ENCODE measurements around the gene TFB2M. TPM values are rescaled to one million over a fixed set of nuclear protein-coding genes. Genes with fewer than 3 reads are reported as not detected.

TFB2M gene
- total RNA-seq, 1 donor from 2014 or later, result 15.5 TPM

DNA sequence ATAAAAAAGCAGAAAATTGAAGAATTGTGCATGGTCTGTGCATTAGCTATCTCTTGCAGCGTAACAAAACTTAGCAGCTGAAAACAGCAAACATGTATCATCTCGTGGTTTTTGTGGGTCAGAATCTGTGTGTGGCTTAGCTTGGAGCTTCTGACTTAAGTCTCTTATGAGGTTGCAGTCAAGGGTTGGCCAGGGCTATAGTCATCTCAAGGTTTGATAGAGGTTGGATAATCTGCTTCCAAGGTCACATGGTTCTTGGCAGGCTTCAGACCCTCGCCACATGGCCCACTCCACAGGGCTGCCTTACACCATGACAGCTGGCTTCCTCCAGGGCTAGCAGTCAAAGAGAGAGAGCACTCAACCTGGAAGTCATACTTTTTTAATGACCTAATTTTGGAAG is 36.1 kb upstream of the TFB2M start:
- DNase-seq (ENCODE audit: low read depth), result no peak
- no peak overlapping the region for H3K4me3 ChIP-seq (ENCODE audit: low read depth, low read length)
- TF ChIP-seq CTCF (conservative IDR thresholded peaks at IDR 0.05; ENCODE audit: low read depth, low read length), result no peak

DNA sequence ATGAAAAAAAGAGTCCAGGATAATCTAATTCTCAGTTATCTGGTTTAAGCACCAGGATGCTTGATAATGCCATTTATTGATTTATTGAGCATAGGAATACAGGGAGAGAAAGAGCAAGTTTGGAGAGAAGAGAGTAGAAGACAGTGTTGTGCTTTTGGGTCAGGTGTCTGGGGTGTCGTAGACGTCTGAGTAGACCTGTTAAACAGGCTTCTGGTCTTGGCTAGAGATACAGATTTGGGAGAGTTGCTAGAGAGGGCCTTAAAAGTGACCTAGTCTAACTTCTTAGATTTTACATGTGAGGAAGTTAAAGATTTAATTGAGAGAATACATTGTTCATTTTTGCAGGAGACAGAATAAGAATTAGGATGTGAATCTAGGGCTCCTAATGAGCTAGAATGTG is 34.5 kb upstream of the TFB2M start:
- no peak overlapping the region for H3K4me3 ChIP-seq (ENCODE audit: low read depth, low read length)
- TF ChIP-seq CTCF (conservative IDR thresholded peaks at IDR 0.05; ENCODE audit: low read depth, low read length), result no peak
- no peak for DNase-seq (ENCODE audit: low read depth)

- no peak overlapping the region for H3K4me3 ChIP-seq (ENCODE audit: low read depth, low read length)
- TF ChIP-seq CTCF (conservative IDR thresholded peaks at IDR 0.05; ENCODE audit: low read depth, low read length), result no peak
- DNase-seq (ENCODE audit: low read depth), result no peak
These were observed 33.3 kb upstream of the TFB2M start for GRCh38 chr1:246599315-246599714.

DNA sequence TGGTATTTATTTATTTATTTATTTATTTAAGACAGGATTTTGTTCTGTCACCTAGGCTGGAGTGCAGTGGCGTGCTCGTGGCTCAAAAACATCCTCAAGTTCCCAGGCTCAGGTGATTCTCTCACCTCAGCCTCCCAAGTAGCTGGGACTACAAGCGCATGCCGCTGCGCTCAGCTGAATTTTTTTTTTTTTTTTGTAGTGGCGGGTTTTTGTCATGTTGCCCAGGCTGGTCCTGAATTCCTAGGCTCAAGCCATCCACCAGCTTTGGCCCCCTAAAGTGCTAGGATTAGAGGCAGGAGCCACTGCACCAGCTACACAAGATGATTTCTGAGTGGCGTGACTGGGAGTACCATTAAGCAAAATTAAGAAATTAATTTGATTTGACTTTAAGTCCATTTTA is 31.9 kb upstream of the TFB2M start:
- no peak for DNase-seq (ENCODE audit: low read depth)
- TF ChIP-seq CTCF (conservative IDR thresholded peaks at IDR 0.05; ENCODE audit: low read depth, low read length), result no peak
- H3K4me3 ChIP-seq (ENCODE audit: low read depth, low read length), result no peak overlapping the region

DNA sequence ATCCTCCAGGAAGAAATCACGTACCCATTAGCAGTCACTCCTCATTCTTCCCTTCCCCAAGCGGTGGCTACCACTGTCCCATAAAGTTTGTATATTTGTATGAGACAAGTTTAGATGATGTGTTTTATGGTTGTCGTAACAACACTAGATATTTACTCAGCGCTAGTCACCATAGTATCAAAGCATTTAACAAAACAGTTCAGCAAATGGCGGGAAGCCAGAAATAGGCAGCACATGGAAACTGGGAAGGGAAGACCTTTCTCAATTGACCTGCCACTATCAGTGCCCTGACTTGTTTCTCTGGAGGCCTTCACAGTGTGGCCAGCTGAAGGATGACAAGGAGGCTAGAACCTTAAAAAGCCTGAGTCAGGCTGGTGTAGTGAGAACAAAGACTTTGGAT is 31.3 kb upstream of the TFB2M start:
- TF ChIP-seq CTCF (conservative IDR thresholded peaks at IDR 0.05; ENCODE audit: low read depth, low read length), result no peak
- DNase-seq (ENCODE audit: low read depth), result no peak

GRCh38 chr1:246595146-246595545 is 29.1 kb upstream of the TFB2M start:
- no peak overlapping the region for H3K4me3 ChIP-seq (ENCODE audit: low read depth, low read length)
- DNase-seq (ENCODE audit: low read depth), result no peak
- TF ChIP-seq CTCF (conservative IDR thresholded peaks at IDR 0.05; ENCODE audit: low read depth, low read length), result no peak

More for the DNA sequence above, 31.3 kb upstream of the TFB2M start:
- H3K4me3 ChIP-seq (ENCODE audit: low read depth, low read length), result no peak overlapping the region

DNA sequence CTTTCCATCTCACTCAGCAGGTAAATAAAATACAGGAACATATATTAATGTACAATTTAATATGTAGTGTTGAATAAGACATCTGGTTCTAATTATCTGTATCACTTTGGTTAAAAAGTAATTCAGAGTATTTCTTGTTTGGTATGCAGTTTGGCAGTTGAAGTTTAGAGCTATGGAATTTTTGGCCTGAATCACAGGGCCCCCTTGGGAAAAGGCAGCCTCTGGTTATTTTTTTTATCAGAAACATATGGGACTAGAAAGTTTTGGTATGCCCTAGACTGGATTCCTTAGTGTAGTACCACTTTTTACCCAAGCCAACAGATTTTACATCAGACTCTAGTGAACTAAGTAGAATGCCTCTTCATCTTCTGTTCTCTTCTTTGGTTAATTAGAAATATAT is 26.6 kb upstream of the TFB2M start:
- no peak for TF ChIP-seq CTCF (conservative IDR thresholded peaks at IDR 0.05; ENCODE audit: low read depth, low read length)
- no peak overlapping the region for H3K4me3 ChIP-seq (ENCODE audit: low read depth, low read length)
- no peak for DNase-seq (ENCODE audit: low read depth)

Measured in epithelial cell of proximal tubule (primary cell).